Epithelial cell of prostate (primary cell): ENCODE data around the gene CDKN1C.

Source experiments
- DNase-seq: peaks from one replicate; pipeline ENCODE4 v3.0.0-alpha.2; 2011; ENCODE audit warnings: low read depth, low spot score
- H3K27ac ChIP-seq: fragments of 450-650 bp; 2 replicates; pipeline ENCODE4 v1.5.1; 2017; ENCODE audit warnings: mild to moderate bottlenecking

CDKN1C gene

GRCh38 chr11:2834503-2835273 lies 50.9 kb downstream of the CDKN1C start:
- no peak for DNase-seq

GRCh38 chr11:2833716-2834502 lies 51.7 kb downstream of the CDKN1C start:
- no peak for DNase-seq
- H3K27ac ChIP-seq, result no peak overlapping the region

More at GRCh38 chr11:2834503-2835273, 50.9 kb downstream of the CDKN1C start:
- H3K27ac ChIP-seq, result no peak overlapping the region
